HG03108 (cell line): ENCODE data around the gene UBE2R2.
"Not testable (repeated sequence)": the region's sequence is repeated elsewhere in the genome, so short reads cannot be mapped to it uniquely, and the experiment has no call there.

Experiments
- ATAC-seq: cut with Tn5 transposase; IDR thresholded peaks from one replicate; pipeline ENCODE4 v1.9.1; 2021; ENCODE audit warnings: moderate library complexity; ENCODE audit not compliant: unreplicated experiment

Gene UBE2R2

GRCh38 chr9:33924978-33925797, 108.2 kb downstream of the UBE2R2 start:
- no peak for ATAC-seq

GRCh38 chr9:33926746-33927485, 110.0 kb downstream of the UBE2R2 start:
- no peak for ATAC-seq

GRCh38 chr9:33927694-33928093, 110.7 kb downstream of the UBE2R2 start:
- ATAC-seq: no peak

- ATAC-seq: no peak
Measured at GRCh38 chr9:33931326-33931725, 114.4 kb downstream of the UBE2R2 start.

- no peak for ATAC-seq
Measured at GRCh38 chr9:33932078-33932807, 115.3 kb downstream of the UBE2R2 start.

GRCh38 chr9:33934188-33934878, 117.4 kb downstream of the UBE2R2 start:
- ATAC-seq: no peak

- no peak for ATAC-seq
Measured at GRCh38 chr9:33939924-33940874, 123.2 kb downstream of the UBE2R2 start.

GRCh38 chr9:33942471-33943083, 125.6 kb downstream of the UBE2R2 start:
- no peak for ATAC-seq

- no peak for ATAC-seq
Measured at GRCh38 chr9:33943389-33943788, 126.4 kb downstream of the UBE2R2 start.

GRCh38 chr9:33946779-33947535, 130.0 kb downstream of the UBE2R2 start:
- ATAC-seq: no peak

GRCh38 chr9:33950371-33950770, 133.4 kb downstream of the UBE2R2 start:
- no peak for ATAC-seq

- ATAC-seq: no peak
Measured at GRCh38 chr9:33952066-33952465, 135.1 kb downstream of the UBE2R2 start.

- ATAC-seq: no peak
Measured at GRCh38 chr9:33956544-33956943, 139.6 kb downstream of the UBE2R2 start.

GRCh38 chr9:33959725-33960124, 142.8 kb downstream of the UBE2R2 start:
- ATAC-seq: no peak

GRCh38 chr9:33962468-33962867, 145.5 kb downstream of the UBE2R2 start:
- ATAC-seq: not testable (repeated sequence)

- no peak for ATAC-seq
Measured at GRCh38 chr9:33964086-33964768, 147.3 kb downstream of the UBE2R2 start.
